ENCODE measurements around the gene ALG12.

DNA sequence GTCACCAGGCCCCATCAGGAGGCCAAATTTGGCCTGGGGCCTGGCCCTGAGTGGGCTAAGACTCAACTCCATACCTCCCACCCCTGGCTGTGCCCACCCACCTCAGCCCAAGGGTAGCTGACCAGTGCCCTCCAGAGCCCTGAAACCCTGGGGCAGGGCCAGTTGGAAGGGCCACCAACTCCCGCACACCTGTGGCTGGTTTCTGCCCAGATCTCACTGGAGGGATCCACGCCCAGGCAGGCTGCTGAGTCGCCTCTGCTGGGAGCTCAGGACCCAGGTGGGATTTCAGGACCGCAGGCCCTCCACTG lies 33.4 kb upstream of the ALG12 start:
- TF ChIP-seq, protein P1, sequence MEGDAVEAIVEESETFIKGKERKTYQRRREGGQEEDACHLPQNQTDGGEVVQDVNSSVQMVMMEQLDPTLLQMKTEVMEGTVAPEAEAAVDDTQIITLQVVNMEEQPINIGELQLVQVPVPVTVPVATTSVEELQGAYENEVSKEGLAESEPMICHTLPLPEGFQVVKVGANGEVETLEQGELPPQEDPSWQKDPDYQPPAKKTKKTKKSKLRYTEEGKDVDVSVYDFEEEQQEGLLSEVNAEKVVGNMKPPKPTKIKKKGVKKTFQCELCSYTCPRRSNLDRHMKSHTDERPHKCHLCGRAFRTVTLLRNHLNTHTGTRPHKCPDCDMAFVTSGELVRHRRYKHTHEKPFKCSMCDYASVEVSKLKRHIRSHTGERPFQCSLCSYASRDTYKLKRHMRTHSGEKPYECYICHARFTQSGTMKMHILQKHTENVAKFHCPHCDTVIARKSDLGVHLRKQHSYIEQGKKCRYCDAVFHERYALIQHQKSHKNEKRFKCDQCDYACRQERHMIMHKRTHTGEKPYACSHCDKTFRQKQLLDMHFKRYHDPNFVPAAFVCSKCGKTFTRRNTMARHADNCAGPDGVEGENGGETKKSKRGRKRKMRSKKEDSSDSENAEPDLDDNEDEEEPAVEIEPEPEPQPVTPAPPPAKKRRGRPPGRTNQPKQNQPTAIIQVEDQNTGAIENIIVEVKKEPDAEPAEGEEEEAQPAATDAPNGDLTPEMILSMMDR (IDR thresholded peaks at IDR 0.05): no peak
- no peak for TF ChIP-seq EZH2 (IDR thresholded peaks at IDR 0.05; ENCODE audit: borderline replicate concordance, insufficient read depth, low read depth, low read length, poor library complexity, severe bottlenecking)

Data from B cell (primary cell).